NCI-H2196 treated with DMSO at 0.1 percent for 48 hours (cell line): ENCODE measurements around the gene SLC4A2.

ENCODE experiments used
- DNase-seq: peaks from one replicate; lab custom pipeline; 2025; ENCODE audit not compliant: unreplicated experiment; lab: John Stamatoyannopoulos, UW

SLC4A2 gene

DNA sequence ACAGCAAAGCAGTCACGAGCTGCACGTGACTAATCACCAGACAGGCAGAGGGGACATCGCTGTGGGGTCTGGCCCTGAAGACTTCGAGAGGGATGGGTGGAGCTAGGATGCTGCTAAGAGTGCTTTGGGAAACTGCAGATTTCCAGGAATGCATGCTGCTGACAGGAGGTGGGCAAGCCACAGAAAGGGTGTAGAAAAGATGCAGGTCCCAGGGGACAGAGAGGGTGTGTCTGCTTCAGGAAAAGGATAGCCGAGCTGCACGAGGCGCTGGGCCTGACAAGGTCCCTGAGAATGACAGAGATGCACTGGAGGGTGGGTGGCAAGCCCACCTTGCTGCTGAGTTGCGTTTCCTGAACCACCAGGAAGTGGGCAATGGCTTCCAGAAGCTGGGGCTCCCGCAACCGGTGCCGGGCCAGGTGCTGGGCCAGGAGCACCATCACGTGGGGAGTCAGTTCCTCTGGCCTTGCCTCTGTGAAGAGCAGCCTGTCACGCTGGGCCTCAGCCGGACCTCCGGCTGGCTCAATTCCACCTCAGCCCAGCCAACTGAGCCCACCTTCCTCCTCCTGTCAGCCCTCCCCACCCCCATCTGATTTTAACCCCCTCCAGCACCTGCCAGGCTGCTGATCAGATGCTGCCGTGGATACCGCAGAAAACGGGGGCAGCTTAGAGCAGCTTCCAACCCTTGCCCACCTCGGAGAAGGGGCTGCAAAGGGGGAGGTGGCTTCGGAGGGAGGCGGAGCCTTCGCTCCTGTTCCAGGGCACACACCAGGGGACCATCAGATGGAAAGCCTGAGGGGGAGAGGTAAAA is 19.0 kb downstream of the SLC4A2 start:
- DNase-seq: no peak

DNA sequence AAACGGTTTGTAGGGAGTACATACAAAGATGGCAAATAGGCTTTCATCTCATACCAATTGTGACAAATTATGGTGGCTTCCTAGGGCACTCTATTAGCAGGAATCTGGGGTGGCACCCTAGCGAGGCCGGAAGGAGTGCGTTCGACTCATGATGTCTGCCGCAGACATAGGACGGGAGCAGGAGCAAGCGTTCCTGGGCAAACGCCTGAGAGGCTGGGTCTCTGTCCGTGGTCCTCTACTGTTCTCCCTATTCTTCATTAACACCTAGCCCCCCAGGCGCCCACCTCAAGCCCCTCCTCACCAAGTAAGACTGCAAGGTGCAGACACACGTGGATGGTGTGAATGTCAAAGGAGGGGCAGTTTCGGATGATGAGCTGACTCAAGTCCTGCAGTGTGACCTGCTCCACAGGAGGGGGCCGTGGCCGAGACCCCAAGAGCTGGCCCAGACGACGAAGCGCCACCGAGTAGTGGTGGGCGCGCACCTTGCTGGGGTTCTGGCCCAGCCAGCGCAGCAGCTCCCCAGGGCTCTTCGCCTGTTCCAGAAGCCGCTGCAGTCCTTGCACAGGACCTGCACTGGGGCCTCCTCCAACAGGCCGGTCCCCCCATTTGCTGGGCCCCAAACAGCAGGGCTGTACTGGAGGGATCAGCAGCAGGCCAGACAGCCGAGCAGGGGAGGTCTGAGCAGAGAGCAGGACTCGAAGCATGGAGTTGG is 20.0 kb downstream of the SLC4A2 start:
- no peak for DNase-seq

- no peak for DNase-seq
These were observed 20.7 kb downstream of the SLC4A2 start for GRCh38 chr7:151080067-151080521.

GRCh38 chr7:151080522-151081169 is 21.3 kb downstream of the SLC4A2 start, which contains the start of gene FASTK:
FASTK (minus strand) TSS chr7:151080809; CDS start chr7:151080766, 43 bp downstream.
- DNase-seq: peak; percentile 49

DNA sequence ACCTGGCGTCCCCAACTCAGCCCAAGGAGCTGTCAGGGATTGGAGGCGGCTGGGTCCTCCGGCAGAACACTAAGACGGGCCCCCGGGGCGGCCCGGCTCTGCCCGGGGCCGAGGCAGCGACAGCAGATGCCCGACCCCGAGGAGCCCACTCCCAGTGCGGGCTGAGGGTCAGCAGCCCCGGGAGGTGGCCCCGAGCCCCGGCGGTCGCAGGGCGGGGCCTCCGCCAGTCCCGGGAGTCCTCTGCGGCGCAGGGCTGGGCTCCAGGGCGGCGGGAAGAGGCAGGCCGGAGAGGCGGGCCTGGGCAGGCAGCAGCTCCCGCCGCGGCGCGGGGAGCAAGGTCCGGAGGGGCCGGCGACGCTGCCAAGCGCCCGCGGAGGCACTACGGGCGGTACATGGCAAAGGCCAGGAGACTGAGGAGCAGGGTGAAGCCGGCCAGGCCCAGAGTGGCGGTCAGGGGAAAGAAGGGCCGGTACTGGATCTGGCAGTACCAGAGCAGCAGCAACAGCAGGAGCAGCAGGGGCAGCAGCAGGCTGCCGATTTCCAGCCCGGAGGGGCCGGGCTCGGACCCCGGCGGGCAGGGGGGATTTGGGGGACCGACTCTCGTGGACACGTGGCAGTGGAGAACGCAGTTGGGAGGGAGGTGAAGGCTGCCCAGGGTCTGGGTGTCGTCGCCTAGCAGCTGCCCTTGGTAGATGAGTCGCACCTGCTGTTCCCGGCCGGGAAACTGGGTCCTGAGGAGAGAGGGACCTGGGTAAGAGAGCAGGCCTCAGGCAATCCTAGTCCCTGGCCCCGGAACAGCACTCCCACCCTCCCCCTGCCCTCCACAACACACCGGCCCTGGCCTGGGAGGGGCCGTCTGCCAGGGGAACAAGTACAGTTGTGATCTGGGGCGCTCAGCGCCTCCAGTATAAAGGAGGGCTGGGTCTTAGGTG is 22.0 kb downstream of the SLC4A2 start:
- no peak for DNase-seq

DNA sequence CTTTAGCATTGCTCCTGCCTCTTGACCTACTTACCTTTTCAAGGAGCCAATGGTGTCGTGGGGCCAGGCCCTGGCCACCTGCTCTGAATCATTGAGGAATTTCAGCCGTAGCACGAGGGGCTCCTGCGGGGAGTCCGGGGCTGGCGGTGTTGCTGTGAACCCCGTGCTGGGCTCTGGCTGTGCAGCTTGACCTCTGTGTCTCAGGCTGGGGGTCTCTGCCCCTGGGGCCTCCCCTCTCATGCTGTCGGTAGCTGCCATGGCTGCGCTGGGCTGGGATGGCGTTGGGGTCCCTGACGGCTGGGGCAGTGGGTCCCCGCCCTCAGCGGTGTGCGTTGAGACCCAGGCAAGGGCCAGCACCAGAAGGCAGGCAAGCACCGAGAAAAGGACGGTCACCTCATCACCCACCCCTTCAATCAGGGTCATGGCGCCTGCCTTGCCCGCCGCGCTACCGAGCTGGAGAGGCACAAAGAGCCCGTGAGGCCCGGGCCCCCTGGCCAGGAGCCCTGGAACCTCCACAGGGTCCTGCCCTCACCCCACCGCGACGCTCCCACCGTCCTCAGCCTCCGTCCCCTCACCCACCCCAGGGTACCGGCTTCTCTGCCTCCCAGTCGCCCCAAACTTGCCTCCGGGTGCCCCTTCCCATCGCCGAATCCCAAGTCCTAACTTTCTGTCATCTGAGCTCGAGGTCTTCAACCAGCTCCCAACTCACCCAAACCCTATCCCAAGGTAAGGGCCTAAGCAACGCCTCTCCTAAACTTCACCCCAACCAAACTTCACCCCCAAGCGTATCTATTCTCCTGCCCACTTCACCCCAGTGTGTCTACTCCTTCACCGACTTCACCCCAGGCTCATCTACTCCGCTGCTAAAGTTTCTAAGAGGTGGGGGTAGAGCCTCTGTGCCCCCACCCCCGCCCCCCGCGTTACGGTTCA is 23.0 kb downstream of the SLC4A2 start:
- no peak for DNase-seq

DNA sequence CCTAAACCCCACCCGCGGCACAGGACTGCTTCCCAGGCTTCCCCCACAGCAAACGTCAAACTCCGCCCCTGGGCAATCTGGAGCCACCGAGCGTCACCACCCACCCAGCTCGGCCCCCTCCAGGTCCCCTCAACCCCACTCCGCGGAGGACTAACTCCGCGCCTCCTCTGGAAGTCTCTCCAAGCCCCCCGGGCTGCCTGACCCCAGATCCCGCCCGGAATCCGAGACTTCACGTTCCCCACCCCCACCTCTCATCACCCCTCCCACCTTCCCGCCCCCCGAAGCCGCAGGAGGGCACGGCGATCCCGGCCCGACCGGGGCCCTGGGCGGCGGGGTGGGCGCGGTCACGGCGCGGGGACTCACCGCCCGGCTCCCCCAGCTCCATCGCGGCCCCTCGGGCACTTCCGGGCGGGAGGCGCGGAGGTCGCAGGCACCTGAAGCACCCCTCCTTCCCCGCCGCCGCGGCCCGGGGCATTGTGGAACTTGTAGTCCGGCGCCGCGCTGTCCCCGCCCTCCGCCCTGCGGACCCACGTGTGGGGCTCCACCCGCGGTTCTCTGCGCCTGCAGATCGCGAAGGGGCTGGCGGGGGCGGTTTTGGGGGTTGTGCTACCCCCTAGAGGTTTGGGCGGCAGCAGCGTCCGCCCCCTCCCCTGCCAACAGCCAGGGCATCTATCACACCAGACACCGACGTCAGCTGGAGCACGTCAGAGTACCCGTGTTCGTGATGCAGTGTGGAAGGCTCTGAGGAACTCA is 23.9 kb downstream of the SLC4A2 start, which contains the start of gene TMUB1:
Gene TMUB1 (minus strand): TSS at position 423 of the 753 bp plus-strand sequence. CDS start 930 bp downstream, outside the sequence.
- peak; percentile 6 for DNase-seq

GRCh38 chr7:151083824-151084160 is 24.4 kb downstream of the SLC4A2 start:
- DNase-seq: no peak

GRCh38 chr7:151085329-151085690 is 25.9 kb downstream of the SLC4A2 start:
- DNase-seq: no peak

DNA sequence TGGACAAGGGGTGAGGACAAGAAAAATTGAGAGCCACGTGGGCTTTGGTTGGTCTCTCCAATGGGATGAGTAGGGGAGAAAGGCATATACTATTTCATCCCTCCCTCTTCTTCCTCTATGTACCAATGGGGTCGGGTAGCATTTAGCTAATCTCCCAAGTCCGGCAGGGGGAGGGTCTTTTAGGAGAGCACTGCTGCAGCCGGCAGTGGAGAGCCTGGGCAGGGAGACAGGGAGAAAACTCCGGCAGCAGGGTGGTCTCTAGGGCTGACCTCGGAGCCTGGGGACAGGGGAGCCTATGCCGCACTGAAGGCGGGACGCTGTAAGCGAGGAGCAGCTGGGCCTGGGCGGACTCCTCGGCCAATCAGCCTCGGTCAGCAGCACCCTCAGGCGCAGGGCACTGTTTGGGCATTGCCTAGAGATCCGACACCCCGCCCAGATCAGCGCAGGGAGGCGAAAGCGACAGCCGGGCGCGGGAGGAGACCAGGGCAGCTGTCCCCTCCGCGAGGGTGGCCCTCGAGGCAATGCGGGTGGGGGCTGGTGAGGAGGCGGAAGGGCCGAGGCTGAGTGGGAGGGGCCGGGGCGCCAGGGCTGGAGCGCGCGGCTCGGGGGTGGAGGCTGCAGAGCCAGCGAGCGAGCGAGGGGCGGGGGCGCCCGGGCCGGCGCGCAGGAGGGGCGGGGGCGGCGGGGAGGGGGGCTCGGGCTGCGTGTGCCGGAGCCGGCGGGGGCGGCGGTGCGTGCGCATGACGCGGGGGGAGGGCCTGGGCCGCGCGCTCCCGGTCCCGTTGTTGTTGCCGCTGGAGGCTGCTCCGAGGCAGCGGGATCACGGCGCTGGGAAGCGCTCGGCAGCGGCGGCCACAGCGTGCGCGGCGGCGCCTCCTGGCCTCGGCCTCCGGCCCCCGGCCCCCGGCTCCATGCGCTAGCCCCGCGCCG is 26.6 kb downstream of the SLC4A2 start, which contains the start of gene AGAP3:
Gene AGAP3 (plus strand): TSS at position 785 of the 930 bp plus-strand sequence. CDS start 267 bp downstream, outside the sequence.
- peak; percentile 53 for DNase-seq

- DNase-seq: no peak
These were observed 27.4 kb downstream of the SLC4A2 start for GRCh38 chr7:151086802-151087244.

GRCh38 chr7:151087245-151088018 is 28.0 kb downstream of the SLC4A2 start:
- no peak for DNase-seq

DNA sequence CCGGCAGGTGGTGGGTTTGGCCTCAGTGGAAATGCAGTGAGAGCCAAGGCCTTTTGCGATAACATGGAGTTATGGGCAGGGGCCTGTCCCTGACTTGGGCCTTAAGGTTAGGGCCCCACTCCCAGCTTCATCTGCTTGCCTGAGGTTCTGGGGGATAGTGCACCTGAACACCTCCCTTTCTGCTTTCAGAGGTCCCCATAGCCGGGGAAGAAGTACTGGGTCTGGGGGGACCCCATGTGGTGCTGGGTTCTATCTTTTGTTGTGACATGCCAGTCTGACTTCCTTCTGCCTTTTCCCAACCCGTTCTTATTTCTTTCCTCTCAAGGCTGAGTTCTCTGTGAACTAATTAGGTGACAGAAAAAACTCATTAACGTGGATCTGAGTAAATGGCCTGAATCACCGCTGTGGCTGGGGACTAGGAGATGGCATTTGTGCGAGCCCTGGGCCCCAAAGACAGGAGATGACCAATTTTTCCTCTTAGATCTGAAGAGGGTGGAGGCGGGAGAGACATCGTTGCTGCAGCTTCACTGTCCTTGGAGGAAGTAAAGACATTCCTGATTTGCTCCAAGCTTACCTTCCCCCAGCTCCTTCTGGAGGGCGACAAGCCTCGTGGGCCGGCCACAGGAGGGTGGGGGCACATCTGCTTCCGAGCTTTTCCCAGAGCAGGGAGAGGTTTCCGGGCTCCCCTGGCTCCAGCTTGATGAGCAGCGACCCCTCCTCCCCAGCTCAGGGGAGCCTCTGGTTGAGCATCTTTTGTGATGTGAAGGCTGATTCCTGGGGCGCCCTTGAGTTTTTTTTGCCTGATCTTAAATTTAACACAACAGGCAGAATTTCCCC is 28.8 kb downstream of the SLC4A2 start:
- no peak for DNase-seq

DNA sequence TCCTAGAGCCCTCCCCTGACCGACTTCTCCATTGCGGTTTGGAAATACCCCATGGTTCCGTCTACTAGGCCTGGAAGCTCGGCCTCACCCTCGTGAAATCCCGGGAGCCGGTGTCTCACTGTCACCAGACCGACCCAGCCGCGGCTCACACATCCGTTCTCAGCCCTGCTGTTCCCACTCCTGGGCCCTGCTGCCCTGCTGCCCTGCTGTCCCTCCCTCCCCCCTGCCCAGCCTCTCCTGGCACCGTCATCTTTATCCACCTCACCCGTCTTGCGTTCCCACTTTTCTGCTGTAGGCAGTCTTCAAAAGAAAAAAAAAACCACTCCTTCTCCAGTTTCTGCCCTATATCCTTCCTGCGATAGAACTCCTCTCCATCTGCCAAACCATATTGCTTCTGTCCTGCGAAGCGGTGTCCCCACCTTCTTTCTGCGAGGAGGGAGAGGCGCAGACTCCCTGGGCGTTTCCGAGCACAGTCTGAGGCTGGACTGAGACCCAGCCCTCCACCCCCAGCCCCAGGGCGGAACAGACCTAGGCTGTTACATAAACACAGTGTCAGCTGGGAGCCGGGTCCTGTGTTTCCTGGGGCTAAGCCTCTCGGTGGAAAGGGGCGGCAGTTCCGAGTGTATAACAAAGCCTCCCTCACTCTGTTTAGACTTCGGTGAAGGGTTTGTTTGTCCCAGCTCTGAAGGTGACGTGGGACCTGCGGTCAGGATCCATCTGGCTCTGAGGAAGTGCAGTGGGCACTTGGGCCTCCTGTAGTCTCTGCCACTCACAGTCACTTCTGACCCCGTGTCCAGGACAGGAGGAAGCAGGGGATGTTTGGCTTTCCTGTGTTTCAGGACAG is 29.7 kb downstream of the SLC4A2 start:
- DNase-seq: no peak
